ENCODE data around the gene LRRC8E. TPM values are rescaled to one million over a fixed set of nuclear protein-coding genes. Genes with fewer than 3 reads are reported as not detected.

Gene LRRC8E
- total RNA-seq, 1 donor from 2014 or later, result 3.5 TPM

DNA sequence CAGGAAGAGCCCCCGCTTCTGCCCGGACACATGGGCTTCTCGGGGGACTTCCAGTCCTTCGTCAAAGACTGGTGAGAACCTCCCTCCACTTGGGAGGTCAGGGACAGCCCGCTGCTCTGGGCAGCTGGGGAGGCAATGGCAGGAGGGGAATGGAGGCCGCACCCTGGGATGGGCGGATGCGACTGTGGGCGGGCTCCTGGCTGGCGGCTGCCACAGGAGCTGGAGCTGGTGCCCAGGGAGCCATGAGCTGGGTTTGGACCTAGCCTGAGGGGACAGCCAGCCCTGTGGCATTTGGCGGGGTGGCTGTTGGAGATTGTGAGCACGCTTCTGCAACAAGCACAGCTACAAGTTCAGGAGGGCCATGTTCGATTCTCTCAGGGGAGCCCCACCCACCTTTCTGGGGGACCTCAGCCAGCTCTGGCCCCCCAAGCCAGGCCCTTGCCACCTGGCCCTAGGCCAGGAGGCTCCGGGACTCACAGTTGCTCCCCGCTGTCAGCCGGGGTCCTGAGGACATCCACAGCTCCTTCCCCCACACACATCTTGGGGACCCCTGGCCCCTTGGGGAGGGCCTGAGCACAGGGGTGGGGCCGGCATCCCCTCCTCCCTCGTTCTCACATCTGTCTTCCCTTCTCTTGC lies 23.3 kb downstream of the LRRC8E start:
- Mint-ChIP-seq H3K27me3 (ENCODE audit: unreplicated experiment) (peaks cover 2% of the 10 kb centered on the region), H3K4me1 (ENCODE audit: unreplicated experiment) (peaks cover 6% of the 10 kb centered on the region), H3K4me3 (ENCODE audit: unreplicated experiment) (no peak overlapping the region), H3K36me3 (ENCODE audit: unreplicated experiment) (peaks cover 15% of the 10 kb centered on the region), H3K27ac (ENCODE audit: unreplicated experiment) (no peak overlapping the region), H3K9me3 (ENCODE audit: unreplicated experiment) (no peaks in the 10 kb centered on the region)
- TF ChIP-seq, protein P1, sequence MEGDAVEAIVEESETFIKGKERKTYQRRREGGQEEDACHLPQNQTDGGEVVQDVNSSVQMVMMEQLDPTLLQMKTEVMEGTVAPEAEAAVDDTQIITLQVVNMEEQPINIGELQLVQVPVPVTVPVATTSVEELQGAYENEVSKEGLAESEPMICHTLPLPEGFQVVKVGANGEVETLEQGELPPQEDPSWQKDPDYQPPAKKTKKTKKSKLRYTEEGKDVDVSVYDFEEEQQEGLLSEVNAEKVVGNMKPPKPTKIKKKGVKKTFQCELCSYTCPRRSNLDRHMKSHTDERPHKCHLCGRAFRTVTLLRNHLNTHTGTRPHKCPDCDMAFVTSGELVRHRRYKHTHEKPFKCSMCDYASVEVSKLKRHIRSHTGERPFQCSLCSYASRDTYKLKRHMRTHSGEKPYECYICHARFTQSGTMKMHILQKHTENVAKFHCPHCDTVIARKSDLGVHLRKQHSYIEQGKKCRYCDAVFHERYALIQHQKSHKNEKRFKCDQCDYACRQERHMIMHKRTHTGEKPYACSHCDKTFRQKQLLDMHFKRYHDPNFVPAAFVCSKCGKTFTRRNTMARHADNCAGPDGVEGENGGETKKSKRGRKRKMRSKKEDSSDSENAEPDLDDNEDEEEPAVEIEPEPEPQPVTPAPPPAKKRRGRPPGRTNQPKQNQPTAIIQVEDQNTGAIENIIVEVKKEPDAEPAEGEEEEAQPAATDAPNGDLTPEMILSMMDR (IDR thresholded peaks at IDR 0.05), result no peak
- no peak for DNase-seq (ENCODE audit: extremely low spot score, unreplicated experiment)

DNA sequence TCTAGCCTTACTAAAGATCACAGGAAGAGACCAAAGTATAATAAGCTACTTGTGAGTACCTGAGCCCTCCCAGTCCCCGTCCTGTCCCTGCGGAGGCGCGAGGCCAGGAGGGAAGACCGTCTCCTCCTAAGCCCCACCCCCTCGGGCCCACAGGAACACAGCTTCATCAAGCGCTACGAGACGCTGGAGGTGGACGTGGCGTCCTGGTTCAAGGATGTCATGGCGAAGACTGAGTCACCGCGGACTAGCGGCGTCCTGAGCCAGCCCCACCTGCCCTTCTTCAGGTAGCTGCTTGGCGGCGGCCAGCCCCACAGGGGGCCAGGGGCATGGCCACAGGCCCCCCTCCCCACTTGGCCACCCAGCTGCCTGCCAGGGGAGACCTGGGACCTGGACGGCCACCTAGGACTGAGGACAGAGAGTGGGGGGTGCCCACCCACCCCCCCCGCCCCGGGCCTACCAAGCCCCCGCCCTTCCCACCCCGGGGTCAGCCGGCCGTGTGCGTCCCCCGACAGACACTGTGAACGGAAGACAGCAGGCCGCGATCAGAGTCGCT lies 23.9 kb downstream of the LRRC8E start:
- peaks cover 15% of the 10 kb centered on the region for H3K36me3 Mint-ChIP-seq (ENCODE audit: unreplicated experiment)
- no peak overlapping the region for H3K27ac Mint-ChIP-seq (ENCODE audit: unreplicated experiment)
- no peaks in the 10 kb centered on the region for H3K9me3 Mint-ChIP-seq (ENCODE audit: unreplicated experiment)
- DNase-seq (ENCODE audit: extremely low spot score, unreplicated experiment), result no peak
- no peak overlapping the region for H3K4me3 Mint-ChIP-seq (ENCODE audit: unreplicated experiment)
- H3K27me3 Mint-ChIP-seq (ENCODE audit: unreplicated experiment), result peaks cover 6% of the 10 kb centered on the region
- TF ChIP-seq, protein P1 (IDR thresholded peaks at IDR 0.05), result no peak
- peaks cover 6% of the 10 kb centered on the region for H3K4me1 Mint-ChIP-seq (ENCODE audit: unreplicated experiment)

DNA sequence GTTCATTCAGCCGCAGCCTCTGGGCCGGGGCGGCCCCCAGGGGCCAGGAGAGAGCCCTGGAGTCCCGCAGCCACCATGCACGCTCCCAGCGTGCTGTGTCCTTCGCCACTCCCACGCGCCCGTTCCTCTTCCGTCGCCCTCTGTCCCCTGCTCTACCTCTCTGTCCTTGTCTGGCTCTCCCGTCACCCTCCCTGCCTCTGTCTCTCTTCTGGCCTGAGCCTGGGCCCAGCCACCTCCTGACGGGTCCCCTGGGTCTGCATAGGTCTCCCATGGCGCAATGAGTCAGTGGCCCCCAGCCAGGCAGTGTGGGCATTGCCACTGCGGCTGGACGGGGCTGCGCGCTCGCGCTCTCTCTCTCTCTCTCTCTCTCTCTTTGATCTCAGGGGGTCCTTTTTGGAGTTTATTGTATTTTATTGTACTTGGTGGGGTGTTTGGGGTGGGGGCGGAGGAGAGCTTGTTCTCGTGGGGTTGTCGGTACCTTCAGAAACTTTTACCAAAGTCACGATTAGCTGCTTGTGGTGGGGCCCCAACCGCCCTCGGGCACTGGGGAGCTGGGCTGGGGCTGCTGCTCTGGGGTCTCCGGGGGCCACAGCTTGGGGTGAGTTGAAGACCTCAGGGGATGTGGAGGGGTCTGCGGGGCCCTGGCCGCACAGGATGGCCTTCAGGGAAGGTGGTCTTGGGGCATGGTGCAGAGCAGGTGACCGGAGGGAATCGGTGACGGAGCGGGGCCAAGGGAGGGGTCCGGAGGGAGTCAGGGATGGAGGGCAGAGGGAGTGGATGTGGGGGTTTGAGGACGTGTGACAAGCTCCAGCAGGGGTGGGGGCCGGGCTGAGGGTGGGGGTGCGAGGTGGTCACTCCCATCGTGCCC lies 24.6 kb downstream of the LRRC8E start:
- Mint-ChIP-seq H3K27me3 (ENCODE audit: unreplicated experiment) (peaks cover 6% of the 10 kb centered on the region), H3K4me3 (ENCODE audit: unreplicated experiment) (no peak overlapping the region), H3K36me3 (ENCODE audit: unreplicated experiment) (peaks cover 15% of the 10 kb centered on the region), H3K27ac (ENCODE audit: unreplicated experiment) (no peak overlapping the region), H3K4me1 (ENCODE audit: unreplicated experiment) (peaks cover 7% of the 10 kb centered on the region), H3K9me3 (ENCODE audit: unreplicated experiment) (no peaks in the 10 kb centered on the region)
- no peak for DNase-seq (ENCODE audit: extremely low spot score, unreplicated experiment)
- TF ChIP-seq, protein P1 (IDR thresholded peaks at IDR 0.05), result no peak

DNA sequence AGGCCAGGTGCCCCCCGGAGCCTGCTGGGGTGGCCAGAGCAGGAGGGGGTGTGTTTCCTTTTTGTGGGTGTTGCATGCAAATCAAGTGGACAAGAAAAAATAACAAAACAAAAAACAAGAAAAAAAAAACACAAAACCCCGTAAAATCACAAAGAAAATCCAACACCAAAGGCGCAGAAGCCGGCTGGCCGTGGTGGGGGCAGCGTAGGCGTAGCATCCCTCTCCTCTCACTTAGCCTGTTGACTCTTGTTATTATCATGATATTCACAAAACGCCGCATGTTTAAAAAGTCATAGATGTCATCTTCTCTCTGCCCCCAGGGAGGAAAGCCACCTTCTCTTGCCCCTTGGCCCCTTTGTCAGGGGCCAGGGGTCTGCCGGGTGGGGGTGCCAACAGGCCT lies 25.3 kb downstream of the LRRC8E start:
- DNase-seq (ENCODE audit: extremely low spot score, unreplicated experiment), result no peak
- Mint-ChIP-seq H3K4me3 (ENCODE audit: unreplicated experiment) (no peak overlapping the region), H3K27me3 (ENCODE audit: unreplicated experiment) (peaks cover 6% of the 10 kb centered on the region), H3K9me3 (ENCODE audit: unreplicated experiment) (no peaks in the 10 kb centered on the region), H3K4me1 (ENCODE audit: unreplicated experiment) (peaks cover 7% of the 10 kb centered on the region), H3K36me3 (ENCODE audit: unreplicated experiment) (peaks cover 15% of the 10 kb centered on the region), H3K27ac (ENCODE audit: unreplicated experiment) (no peak overlapping the region)
- TF ChIP-seq, protein P1 (IDR thresholded peaks at IDR 0.05), result no peak

DNA sequence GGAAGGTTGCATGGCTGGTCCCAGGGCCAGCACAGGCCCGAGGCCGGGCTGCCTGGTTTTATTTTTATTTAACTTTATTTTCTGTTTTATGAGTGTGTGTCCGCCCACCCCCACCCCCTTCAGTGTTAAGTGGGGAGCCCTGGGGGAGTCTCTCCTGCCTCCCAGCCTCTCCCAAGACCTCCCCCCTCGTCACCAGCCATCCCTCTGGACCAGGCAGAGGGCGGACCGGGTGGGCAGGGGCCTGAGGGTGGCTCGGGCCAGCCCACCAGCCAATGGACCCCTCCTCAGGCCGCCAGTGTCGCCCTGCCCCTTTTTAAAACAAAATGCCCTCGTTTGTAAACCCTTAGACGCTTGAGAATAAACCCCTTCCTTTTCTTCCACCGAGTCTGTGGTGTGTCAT lies 25.8 kb downstream of the LRRC8E start:
- peaks cover 15% of the 10 kb centered on the region for H3K36me3 Mint-ChIP-seq (ENCODE audit: unreplicated experiment)
- no peaks in the 10 kb centered on the region for H3K9me3 Mint-ChIP-seq (ENCODE audit: unreplicated experiment)
- peaks cover 6% of the 10 kb centered on the region for H3K27me3 Mint-ChIP-seq (ENCODE audit: unreplicated experiment)
- peaks cover 7% of the 10 kb centered on the region for H3K4me1 Mint-ChIP-seq (ENCODE audit: unreplicated experiment)
- DNase-seq (ENCODE audit: extremely low spot score, unreplicated experiment), result no peak
- TF ChIP-seq, protein P1 (IDR thresholded peaks at IDR 0.05), result no peak
- H3K4me3 Mint-ChIP-seq (ENCODE audit: unreplicated experiment), result no peak overlapping the region
- H3K27ac Mint-ChIP-seq (ENCODE audit: unreplicated experiment), result no peak overlapping the region

Measured in osteocyte (in vitro differentiated cells).